ENCODE data around the gene IFNL1. TPM values are rescaled to one million over a fixed set of nuclear protein-coding genes. Genes with fewer than 3 reads are reported as not detected.

Gene IFNL1
- total and polyA plus RNA-seq, 9 donors = not detected

DNA sequence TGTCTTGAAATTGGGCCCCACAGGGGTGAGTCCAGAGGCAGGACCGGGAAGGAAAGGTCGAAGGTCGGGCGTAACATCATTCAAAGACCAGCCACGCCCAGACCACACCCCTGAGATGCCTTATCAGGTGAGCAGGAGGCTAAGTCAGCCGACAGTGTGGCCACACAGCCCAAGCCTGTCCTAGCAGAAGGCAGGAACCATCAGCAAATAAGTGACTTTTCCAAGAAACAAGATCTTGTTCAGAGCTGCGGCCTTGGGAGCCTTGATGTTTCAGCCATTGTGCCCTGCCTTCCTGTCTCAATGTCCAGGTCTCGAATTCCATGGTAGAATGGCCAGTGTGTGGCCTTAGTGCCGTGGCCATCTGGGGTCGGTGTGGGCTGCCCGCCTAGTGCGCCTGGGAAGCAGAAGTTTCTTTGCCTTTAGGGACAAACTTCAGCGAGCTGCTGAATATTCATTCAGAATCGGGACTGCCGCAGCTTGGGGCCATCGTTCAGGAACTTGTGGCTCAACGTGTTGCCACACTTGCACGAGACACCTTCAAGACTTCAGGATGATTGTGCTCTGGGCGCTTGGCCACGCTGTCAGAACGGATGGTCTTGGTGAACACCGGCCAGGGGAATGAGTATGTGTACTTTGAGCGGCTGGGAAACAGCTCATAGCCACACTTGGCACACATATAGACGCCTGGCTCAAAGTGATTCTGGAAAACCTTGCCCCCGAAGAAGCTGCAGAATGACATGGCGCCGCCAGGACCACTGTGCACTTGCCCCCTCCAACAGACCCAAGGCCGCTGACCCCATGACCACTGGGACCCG, 41.5 kb upstream of the IFNL1 start:
- intact Hi-C loops (cut with DNase I) = no loop called here
- no peak for TF ChIP-seq EP300 (IDR thresholded peaks at IDR 0.05)
- TF ChIP-seq, protein P1, sequence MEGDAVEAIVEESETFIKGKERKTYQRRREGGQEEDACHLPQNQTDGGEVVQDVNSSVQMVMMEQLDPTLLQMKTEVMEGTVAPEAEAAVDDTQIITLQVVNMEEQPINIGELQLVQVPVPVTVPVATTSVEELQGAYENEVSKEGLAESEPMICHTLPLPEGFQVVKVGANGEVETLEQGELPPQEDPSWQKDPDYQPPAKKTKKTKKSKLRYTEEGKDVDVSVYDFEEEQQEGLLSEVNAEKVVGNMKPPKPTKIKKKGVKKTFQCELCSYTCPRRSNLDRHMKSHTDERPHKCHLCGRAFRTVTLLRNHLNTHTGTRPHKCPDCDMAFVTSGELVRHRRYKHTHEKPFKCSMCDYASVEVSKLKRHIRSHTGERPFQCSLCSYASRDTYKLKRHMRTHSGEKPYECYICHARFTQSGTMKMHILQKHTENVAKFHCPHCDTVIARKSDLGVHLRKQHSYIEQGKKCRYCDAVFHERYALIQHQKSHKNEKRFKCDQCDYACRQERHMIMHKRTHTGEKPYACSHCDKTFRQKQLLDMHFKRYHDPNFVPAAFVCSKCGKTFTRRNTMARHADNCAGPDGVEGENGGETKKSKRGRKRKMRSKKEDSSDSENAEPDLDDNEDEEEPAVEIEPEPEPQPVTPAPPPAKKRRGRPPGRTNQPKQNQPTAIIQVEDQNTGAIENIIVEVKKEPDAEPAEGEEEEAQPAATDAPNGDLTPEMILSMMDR (IDR thresholded peaks at IDR 0.05) = no peak
- Histone ChIP-seq H3K27ac (no peak overlapping the region), H3K9me3 (peaks cover 0 to 4% of the 10 kb centered on the region in 2 donors), H3K36me3 (no peaks in the 10 kb centered on the region), H3K27me3 (no peaks in the 10 kb centered on the region), H3K4me3 (no peak overlapping the region), H3K4me1 (ENCODE audit: insufficient read depth) (no peaks in the 10 kb centered on the region)
- no peak for DNase-seq
- WGBS, 3 donors = 82 to 85% (median 85%) methylated on average over 29 of the region's 29 CpGs

GRCh38 chr19:39257227-39257626, 39.0 kb upstream of the IFNL1 start:
- WGBS, 3 donors = 93 to 95% (median 95%) methylated on average over 4 of the region's 4 CpGs
- intact Hi-C loops (cut with DNase I) = no loop called here
- no peaks in the 10 kb centered on the region for H3K36me3 ChIP-seq
- peaks cover 0 to 4% of the 10 kb centered on the region in 2 donors for H3K9me3 ChIP-seq
- no peak for DNase-seq
- no peaks in the 10 kb centered on the region for H3K27me3 ChIP-seq
- no peak overlapping the region for H3K4me3 ChIP-seq
- no peak for TF ChIP-seq EP300 (IDR thresholded peaks at IDR 0.05)
- TF ChIP-seq, protein P1 (IDR thresholded peaks at IDR 0.05) = no peak
- TF ChIP-seq POLR2A (IDR thresholded peaks at IDR 0.05) = no peak
- H3K27ac ChIP-seq = no peak overlapping the region
- H3K4me1 ChIP-seq (ENCODE audit: insufficient read depth) = no peaks in the 10 kb centered on the region

DNA sequence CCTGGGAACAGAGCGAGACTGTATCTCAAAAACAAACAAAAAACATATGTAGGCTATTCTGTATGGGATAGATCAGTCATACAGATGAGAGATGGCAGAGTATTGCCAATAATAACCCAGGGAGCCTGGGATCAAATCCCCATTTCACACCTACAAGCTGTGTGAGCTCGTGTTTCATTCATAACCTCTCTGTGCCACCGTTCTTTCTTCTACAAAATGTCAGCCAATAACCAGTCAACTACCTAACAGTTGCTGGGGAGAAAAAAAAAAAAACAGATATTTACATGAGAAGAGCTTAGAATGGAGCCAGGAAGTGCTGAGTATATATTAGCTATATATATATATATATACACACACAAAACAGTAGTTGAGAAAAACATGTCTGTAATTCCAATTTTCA, 34.5 kb upstream of the IFNL1 start:
- Histone ChIP-seq H3K36me3 (no peaks in the 10 kb centered on the region), H3K4me3 (no peak overlapping the region), H3K4me1 (ENCODE audit: insufficient read depth) (peaks cover 2% of the 10 kb centered on the region), H3K27ac (no peak overlapping the region), H3K9me3 (peaks cover 0 to 1% of the 10 kb centered on the region in 2 donors), H3K27me3 (no peaks in the 10 kb centered on the region)
- 64 to 88% (median 76%) methylated on average over 3 of the region's 3 CpGs for WGBS, 3 donors
- intact Hi-C loops (cut with DNase I) = no loop called here
- DNase-seq = no peak
- TF ChIP-seq, protein P1 (IDR thresholded peaks at IDR 0.05) = no peak
- TF ChIP-seq POLR2A (IDR thresholded peaks at IDR 0.05) = no peak

GRCh38 chr19:39262496-39262895, 33.7 kb upstream of the IFNL1 start:
- no peaks in the 10 kb centered on the region for H3K27me3 ChIP-seq
- TF ChIP-seq POLR2A (IDR thresholded peaks at IDR 0.05) = no peak
- TF ChIP-seq, protein P1 (IDR thresholded peaks at IDR 0.05) = no peak
- TF ChIP-seq EP300 (IDR thresholded peaks at IDR 0.05) = no peak
- WGBS, 3 donors = 80 to 91% (median 84%) methylated on average over 4 of the region's 4 CpGs

More at GRCh38 chr19:39262496-39262895, 33.7 kb upstream of the IFNL1 start:
- peaks cover 2% of the 10 kb centered on the region for H3K4me1 ChIP-seq (ENCODE audit: insufficient read depth)
- H3K27ac ChIP-seq = no peak overlapping the region
- no peaks in the 10 kb centered on the region for H3K36me3 ChIP-seq
- intact Hi-C loops (cut with DNase I) = no loop called here
- no peak overlapping the region for H3K4me3 ChIP-seq
- H3K9me3 ChIP-seq = no peaks in the 10 kb centered on the region
- no peak for DNase-seq

Measured in ovary (tissue), 9 donors.